OCI-LY7 (cell line): ENCODE measurements around the gene WSB2. TPM values are rescaled to one million over a fixed set of nuclear protein-coding genes. Genes with fewer than 3 reads are reported as not detected.
A peak's percentile ranks its signal among the peaks of the same experiment; 100 is the strongest.

ENCODE experiments used
- BruUV-seq: library from RNA; stranded (reverse); fragments of 400-500 nt; replicated peaks from 2 replicates; lab custom pipeline; 2021; lab: Mats Ljungman, UMichigan
- CTCF ChIA-PET: fragments of 300-600 bp; sonication (Branson Sonifier 250); formaldehyde crosslinking; loops from one replicate; lab custom pipeline; 2022; ENCODE audit warnings: antibody characterized with exemption; ENCODE audit not compliant: unreplicated experiment; lab: Charles Lee
- POLR2A ChIA-PET: fragments of 300-600 bp; sonication (Branson Sonifier 250); formaldehyde crosslinking; loops from one replicate; lab custom pipeline; 2022; ENCODE audit warnings: antibody characterized with exemption; lab: Charles Lee
- DNase-seq: peaks from one replicate; pipeline ENCODE4 v3.0.0-alpha.2; 2015; ENCODE audit warnings: low spot score
- H2AFZ ChIP-seq: fragments of 200-600 bp; sonication (generic), shearing (Covaris generic); 2 replicates; pipeline ENCODE4 v1.6.1; 2014; ENCODE audit warnings: mild to moderate bottlenecking, antibody characterized with exemption, low read length, moderate library complexity
- H3K27ac ChIP-seq: fragments of 200-600 bp; sonication (generic); 2 replicates; pipeline ENCODE4 v1.5.1; 2014; ENCODE audit warnings: mixed run types, low read depth, mild to moderate bottlenecking, moderate library complexity, low read length, inconsistent platforms; ENCODE audit not compliant: poor library complexity, severe bottlenecking
- H3K36me3 ChIP-seq: fragments of 200-600 bp; sonication (generic); 2 replicates; pipeline ENCODE4 v1.6.1; 2014; ENCODE audit warnings: mild to moderate bottlenecking, antibody characterized with exemption, low read length, moderate library complexity, mixed read lengths; ENCODE audit not compliant: insufficient read depth
- H3K4me1 ChIP-seq: fragments of 200-600 bp; sonication (generic); 2 replicates; pipeline ENCODE4 v1.5.1; 2014; ENCODE audit warnings: mild to moderate bottlenecking, low read length; ENCODE audit not compliant: insufficient read depth, poor library complexity, severe bottlenecking
- H3K4me2 ChIP-seq: fragments of 200-600 bp; sonication (generic); 2 replicates; pipeline ENCODE4 v1.6.1; 2014; ENCODE audit warnings: mild to moderate bottlenecking, low read length
- H3K4me3 ChIP-seq: fragments of 200-600 bp; sonication (generic); 2 replicates; pipeline ENCODE4 v1.5.1; 2014; ENCODE audit warnings: mild to moderate bottlenecking, low read depth, low read length; ENCODE audit not compliant: poor library complexity, severe bottlenecking
- H3K79me2 ChIP-seq: fragments of 200-600 bp; sonication (generic); 2 replicates; pipeline ENCODE4 v1.6.1; 2016; ENCODE audit warnings: low read depth, mild to moderate bottlenecking, low read length, moderate library complexity, mixed read lengths; ENCODE audit not compliant: insufficient read depth
- H3K9me2 ChIP-seq: fragments of 200-600 bp; sonication (generic); 2 replicates; pipeline ENCODE4 v1.6.1; 2016; ENCODE audit warnings: mild to moderate bottlenecking, low read length, mixed read lengths; ENCODE audit not compliant: insufficient read depth
- H3K9me3 ChIP-seq: fragments of 200-600 bp; sonication (generic); 2 replicates; pipeline ENCODE4 v1.6.1; 2014; ENCODE audit warnings: mild to moderate bottlenecking, mixed run types, low read length, mixed read lengths
- H4K20me1 ChIP-seq: fragments of 200-600 bp; sonication (generic); 2 replicates; pipeline ENCODE4 v1.6.1; 2014; ENCODE audit warnings: mild to moderate bottlenecking, antibody characterized with exemption, low read length, moderate library complexity, mixed read lengths; ENCODE audit not compliant: insufficient read depth
- CTCF ChIP-seq: fragments of 200-600 bp; sonication (generic); conservative IDR thresholded peaks from 2 replicates; pipeline ENCODE4 v1.5.1; 2014; ENCODE audit warnings: mild to moderate bottlenecking, antibody characterized with exemption, low read length, moderate library complexity, mixed read lengths
- EZH2phosphoT487 ChIP-seq: fragments of 200-600 bp; sonication (generic); IDR thresholded peaks from 2 replicates; pipeline ENCODE4 v1.6.1; 2018; ENCODE audit warnings: low read depth, borderline replicate concordance, mild to moderate bottlenecking, mixed run types, antibody characterized with exemption, low read length, moderate library complexity, mixed read lengths
- intact Hi-C: fragments of 100-400 bp; cut with micrococcal nuclease; formaldehyde crosslinking; loops from one replicate; pipeline ENCODE4 v1.10.0; 2022; ENCODE audit not compliant: unreplicated experiment
- total RNA-seq, 2 experiments: library from RNA; depleted of rRNA in 1 of 2; stranded (reverse); fragments of >200 nt in 1 of 2; shearing (Covaris generic) in 1 of 2; gene quantifications; 2 replicates each; pipeline ENCODE4 v1.2.3, GENCODE V29; 2014 to 2022

Gene WSB2
- total RNA-seq, 2 experiments from 2014 or later, result 31.9 to 34.4 TPM

- ChIA-PET CTCF (interaction anchor here (0.8 kb wide), 1 partner anchor 17 kb away, joined by 4 read pairs; no protein-coding TSS in a partner anchor), POLR2A (interaction anchor here (0.7 to 1.2 kb wide), 5 partner anchors 17 to 310 kb away, joined by 3 to 5 read pairs (median 3); partner anchors contain the start of gene PEBP1)
- Histone ChIP-seq H3K36me3 (no peaks in the 10 kb centered on the region), H3K4me1 (peaks cover 38% of the 10 kb centered on the region), H3K9me3 (no peaks in the 10 kb centered on the region), H3K9me2 (no peaks in the 10 kb centered on the region), H3K79me2 (no peaks in the 10 kb centered on the region), H3K4me2 (peak overlapping the region; percentile 53), H4K20me1 (no peaks in the 10 kb centered on the region), H3K4me3 (peak overlapping the region; percentile 9), H3K27ac (no peak overlapping the region), H2AFZ (no peak overlapping the region)
- no peak for TF ChIP-seq CTCF
- TF ChIP-seq EZH2phosphoT487, result no peak
- intact Hi-C loops, result no loop called here
- BruUV-seq, result no TSS peak
- DNase-seq, result peak; percentile 33
These were observed 4.4 kb upstream of the WSB2 start for GRCh38 chr12:118065380-118065779.

- Histone ChIP-seq H3K4me2 (peak overlapping the region; percentile 53), H2AFZ (no peak overlapping the region), H3K9me3 (no peaks in the 10 kb centered on the region), H3K4me3 (peak overlapping the region; percentile 9), H3K79me2 (no peaks in the 10 kb centered on the region), H3K9me2 (no peaks in the 10 kb centered on the region), H4K20me1 (no peaks in the 10 kb centered on the region), H3K4me1 (peaks cover 45% of the 10 kb centered on the region), H3K27ac (no peak overlapping the region), H3K36me3 (no peaks in the 10 kb centered on the region)
- BruUV-seq, result no TSS peak
- intact Hi-C loops, result loop anchor here (5.0 kb wide), 1 partner anchor 73 kb away; the partner anchor contains the start of gene PEBP1
- ChIA-PET POLR2A (interaction anchor here (0.5 to 1.4 kb wide), 7 partner anchors 10 to 90 kb away, joined by 3 to 9 read pairs (median 3); no protein-coding TSS in a partner anchor), CTCF (interaction anchor here (0.5 to 0.8 kb wide), 2 partner anchors 18 to 253 kb away, joined by 4 read pairs; no protein-coding TSS in a partner anchor)
- peak; percentile 51 for DNase-seq
- no peak for TF ChIP-seq EZH2phosphoT487
- TF ChIP-seq CTCF, result peak; percentile 68
These were observed 3.6 kb upstream of the WSB2 start for GRCh38 chr12:118064608-118065007.
